Midbrain (tissue), 1 donor: Measurements from ENCODE around the gene CDH23.
A peak's percentile ranks its signal among the peaks of the same experiment; 100 is the strongest.
"Not testable (repeated sequence)": the region's sequence is repeated elsewhere in the genome, so short reads cannot be mapped to it uniquely, and the experiment has no call there.

ENCODE experiments used
- DNase-seq: peaks from one replicate; lab custom pipeline; 2025; lab: John Stamatoyannopoulos, UW

Gene CDH23

GRCh38 chr10:71396711-71397295 is at the start of gene CDH23:
CDH23 (plus strand) TSS chr10:71396920; CDS start chr10:71439832, 42,912 bp downstream.
- no peak for DNase-seq

- DNase-seq: no peak
Observed at GRCh38 chr10:71347587-71348395, 48.9 kb upstream of the CDH23 start.

DNA sequence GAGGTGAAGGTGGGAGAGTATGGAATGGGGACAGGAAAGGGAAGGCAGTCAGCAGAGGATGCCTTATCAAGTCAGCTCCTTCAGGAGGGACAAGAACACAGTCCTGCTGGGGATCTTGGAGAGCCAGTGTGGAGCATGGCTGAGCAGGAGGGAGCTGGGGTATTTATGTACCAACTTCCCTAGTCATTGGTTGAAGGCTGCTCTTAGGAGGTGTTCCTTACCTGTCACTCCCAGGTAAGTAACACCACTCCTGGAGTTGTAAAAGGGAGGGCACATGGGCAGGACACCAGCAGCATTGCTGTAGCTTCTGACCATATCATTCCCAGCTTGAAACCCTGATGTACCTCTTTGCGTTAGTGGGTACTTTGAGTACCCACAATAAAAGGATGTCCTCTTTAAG is 47.9 kb upstream of the CDH23 start:
- no peak for DNase-seq

DNA sequence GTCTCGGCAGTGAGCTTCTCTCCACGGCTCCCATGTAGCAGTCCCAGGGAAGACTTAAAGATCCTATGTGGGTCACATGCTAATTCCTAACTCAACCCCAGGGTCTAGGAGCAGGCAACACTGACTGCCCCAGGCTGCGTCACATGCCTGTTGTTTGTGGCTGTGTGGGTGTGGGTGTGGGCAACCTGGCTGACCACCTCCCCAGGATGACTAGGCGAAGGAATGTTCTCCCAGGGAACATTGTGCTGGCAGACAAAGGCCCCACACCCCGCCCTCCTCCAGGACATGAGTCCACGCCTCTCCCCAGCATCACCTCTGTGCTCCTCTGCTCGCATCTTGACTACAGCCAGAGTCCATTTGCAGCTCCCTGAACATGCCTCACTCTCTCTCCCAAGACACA is 47.3 kb upstream of the CDH23 start:
- DNase-seq: no peak

DNA sequence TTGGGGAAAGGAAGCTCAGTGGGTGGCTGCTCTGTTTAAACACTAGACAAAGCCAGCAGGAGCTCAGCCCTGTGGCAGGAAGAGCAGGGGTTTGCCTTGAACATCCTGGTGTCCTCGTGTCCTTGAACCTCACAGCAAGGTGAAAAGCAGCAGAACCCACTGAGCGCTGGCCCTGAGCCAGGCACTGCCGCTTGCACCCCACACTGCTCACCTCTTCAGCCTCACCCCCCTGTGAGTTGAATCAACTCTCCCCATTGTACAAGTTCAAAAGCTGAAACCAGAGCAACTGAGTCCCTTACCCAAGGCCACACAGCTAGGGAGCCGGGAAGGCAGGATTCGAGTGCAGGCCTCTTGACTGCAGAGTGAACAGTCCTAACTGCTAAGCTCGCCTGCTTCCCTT is 45.6 kb upstream of the CDH23 start:
- no peak for DNase-seq

- DNase-seq: peak; percentile 7
Observed at GRCh38 chr10:71351628-71352319, 44.9 kb upstream of the CDH23 start.

DNA sequence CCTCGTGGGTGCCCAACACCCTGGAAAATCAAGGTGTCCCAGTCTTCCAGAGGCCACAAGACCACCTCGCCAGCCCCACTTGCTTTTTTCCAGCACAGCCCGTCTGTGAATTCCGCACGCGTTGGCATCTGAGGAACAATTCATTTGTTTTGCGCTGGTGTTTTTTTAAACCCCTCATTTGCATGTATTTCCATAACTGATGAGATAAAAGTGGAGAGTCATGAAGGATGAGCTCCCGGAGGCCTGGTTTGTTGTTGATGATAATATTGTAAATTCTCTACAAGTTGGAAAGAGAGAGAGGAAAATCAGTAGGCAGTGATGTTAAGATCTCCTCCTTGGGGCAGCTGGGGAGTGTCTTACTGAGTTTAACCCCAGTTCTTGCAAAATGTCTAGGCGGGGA is 43.1 kb upstream of the CDH23 start:
- no peak for DNase-seq

DNA sequence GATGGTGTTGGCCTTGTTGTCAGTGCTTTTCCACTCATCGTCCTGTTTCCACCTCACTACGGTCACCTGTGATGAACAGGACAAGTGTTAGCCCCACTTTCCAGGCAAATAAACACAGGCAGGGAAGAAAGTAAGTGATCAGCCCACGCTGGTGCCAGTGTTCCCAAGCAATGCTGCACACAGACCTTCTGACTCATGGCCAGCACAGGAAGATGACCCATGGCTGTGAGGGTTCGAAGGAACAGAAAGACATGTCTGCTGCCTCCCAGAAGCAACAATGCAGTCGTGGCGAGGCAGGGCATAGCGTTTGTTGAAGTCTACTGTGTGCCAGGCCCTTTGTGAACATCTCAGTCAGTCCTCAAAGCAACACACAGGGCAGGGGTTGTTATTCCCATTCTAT is 41.9 kb upstream of the CDH23 start:
- no peak for DNase-seq

- DNase-seq: no peak
Observed at GRCh38 chr10:71355886-71356285, 40.8 kb upstream of the CDH23 start.

DNA sequence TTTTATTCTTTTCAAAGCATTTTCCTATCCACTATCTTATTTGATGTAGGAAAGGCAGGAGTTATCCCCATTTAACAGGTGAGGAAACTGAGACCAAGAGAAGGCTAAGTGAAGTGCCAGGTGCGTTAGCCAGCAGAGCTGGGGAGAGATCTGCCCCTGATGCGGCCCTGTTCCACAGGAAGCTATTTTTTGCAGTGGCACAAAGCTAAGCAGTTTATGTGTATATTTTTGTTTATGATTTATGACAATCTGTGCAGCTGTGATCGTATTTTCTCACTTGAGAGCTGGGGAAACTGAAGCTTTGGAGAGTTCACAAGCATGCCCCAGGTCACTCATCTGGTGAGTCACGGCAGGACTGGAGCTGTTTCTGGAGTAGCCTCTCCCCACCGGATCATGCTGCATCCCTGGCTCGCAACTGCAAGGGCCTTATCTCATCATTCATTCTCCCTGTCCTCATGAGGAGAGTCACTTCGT is 38.9 kb upstream of the CDH23 start:
- no peak for DNase-seq

DNA sequence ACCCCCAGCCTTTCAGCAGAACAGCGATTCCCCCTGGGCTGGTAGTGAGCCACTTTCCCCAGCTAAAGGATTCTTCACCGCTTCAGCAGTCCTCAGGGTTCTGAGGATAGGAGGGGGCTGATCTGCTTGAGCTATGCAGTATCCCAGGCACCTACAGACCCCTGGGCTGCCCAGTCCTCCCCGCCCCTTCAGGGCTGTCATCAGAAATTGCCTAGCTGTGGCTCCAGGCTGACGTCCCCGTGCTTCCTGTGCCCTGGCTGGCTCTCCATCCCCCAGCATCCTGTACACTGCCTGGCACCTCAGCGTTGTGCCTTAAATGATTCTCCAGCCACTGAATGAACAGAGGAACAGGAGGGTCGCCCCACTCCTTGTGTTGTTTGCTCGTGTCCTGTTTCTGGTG is 38.4 kb upstream of the CDH23 start:
- no peak for DNase-seq

DNA sequence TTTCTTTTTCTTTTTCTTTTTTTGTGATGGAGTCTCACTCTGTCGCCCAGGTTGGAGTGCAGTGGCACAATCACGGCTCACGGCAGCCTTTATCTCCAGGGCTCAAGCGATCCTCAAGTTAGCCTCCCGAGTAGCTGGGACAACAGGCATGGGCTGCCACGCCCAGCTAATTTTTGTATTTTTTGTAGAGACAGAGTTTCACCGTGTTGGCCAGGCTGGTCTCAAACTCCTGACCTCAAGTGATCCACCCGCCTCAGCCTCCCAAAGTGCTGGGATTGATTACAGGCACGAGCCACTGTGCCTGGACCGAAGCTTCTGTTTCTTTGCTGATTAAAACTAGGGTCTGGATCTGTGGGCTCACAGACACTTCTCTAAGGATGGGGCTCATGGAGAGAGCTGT is 37.8 kb upstream of the CDH23 start:
- not testable (repeated sequence) for DNase-seq

DNA sequence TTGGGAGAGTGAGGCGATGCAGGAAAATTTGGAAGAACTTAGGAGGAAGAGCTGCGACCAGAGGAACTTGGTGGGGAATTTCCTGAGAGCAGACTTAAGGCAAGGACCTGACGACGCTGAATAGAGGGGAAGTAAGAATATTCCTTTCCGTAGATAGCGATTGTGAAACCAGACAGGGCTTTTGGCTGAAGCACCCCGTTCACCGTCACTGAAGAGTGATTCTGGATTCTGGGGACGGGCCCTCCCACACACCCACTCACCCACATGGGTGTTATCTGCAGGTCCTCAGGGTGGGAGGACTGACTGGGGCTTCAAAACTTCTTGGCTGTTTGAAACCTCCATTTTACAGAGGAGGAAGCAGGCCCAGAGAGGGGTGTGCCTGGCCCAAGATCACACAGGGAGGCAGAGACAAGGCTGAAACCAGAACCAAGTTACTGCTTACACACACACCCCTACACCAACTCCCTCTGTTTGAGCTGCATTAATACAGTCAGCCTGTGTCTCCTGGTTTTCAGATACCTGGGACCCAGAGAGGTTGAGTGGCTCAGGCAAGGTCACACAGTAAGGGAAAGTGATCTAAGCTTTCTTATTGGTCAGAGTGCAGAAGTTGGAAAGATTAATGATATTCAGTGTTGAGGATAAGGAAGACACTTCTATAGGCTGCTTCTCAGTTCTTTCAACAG is 37.2 kb upstream of the CDH23 start:
- no peak for DNase-seq

- no peak for DNase-seq
Observed at GRCh38 chr10:71360735-71361134, 36.0 kb upstream of the CDH23 start.

GRCh38 chr10:71361581-71361980 is 35.1 kb upstream of the CDH23 start:
- no peak for DNase-seq

GRCh38 chr10:71362141-71362540 is 34.6 kb upstream of the CDH23 start:
- DNase-seq: no peak

- no peak for DNase-seq
Observed at GRCh38 chr10:71363936-71364335, 32.8 kb upstream of the CDH23 start.

DNA sequence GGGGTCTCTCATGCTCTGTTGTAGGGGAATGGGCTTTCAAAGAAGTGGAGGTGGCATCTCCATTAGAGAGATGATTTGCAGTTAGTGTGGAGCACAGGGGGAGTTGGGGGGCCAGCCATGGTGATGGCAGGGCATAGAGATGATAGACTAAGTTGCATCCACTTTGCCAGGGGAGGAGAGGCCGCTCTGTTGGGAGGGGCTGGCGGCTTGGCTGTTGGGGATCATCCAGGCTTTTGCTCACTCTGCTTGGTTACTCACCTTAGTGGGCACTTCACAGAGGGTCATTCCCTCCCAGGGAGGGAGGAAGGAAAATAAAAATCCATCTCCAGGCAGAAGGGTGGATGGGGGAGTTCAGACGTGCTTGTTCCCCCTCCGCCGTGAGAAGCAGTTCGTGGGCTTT is 31.4 kb upstream of the CDH23 start:
- no peak for DNase-seq

GRCh38 chr10:71366690-71367089 is 30.0 kb upstream of the CDH23 start:
- DNase-seq: no peak

DNA sequence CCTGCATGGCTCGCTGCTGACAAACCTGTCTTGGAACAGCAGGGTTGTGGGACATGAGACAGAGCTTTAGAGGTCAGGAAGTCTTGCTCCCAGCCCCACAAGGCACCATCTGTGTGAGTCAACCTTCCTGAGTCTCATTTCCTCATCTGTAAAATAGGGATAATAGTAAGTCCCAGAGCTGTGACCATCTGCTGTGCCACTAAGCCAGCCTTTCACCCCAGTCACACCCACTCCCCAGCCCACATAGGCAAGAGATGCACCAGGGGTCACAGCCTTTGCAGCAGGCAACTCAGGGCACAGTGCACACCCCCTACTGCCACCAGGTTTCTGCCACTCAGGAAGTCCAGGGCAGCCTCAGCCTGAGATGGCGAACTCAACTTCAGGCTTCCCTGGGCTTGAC is 29.4 kb upstream of the CDH23 start:
- no peak for DNase-seq

DNA sequence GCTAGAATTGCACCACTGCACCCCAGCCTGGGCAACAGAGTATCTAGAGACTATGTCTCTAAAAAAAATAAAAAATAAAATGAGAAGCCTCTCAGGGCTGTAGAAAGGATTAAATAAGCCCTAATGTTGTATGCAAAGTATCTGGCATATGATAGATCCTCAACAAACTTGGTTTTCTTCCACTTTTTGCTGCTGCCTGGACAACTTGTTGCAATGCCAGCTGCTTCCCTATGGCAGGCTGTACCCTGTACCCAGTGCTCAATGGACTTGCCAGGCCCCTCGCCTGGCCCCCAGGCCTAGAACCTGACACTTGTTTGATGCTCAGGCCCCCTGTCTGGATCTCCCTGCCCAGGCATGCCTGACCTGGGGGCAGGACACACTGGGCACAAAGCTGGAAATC is 28.5 kb upstream of the CDH23 start:
- DNase-seq: no peak

GRCh38 chr10:71368643-71369042 is 28.1 kb upstream of the CDH23 start:
- no peak for DNase-seq

DNA sequence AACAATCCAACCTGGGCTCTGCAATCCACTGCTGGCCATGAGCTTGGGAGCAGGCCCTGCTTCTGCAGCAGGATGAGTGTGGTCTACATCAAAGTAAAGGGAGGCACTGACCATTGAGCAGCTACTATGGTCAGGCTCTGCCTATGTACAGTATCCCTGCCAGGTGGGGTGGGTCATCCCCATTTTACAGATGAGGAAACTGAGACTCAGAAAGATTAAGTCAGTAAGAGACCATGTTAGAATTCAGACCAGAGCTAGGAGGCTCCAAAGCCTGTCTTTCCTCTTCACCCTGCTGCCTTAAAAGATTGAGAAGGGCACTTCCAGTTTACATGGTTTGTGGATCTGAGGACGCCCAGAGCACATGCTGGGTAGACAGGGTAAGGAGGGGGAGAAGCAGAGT is 27.1 kb upstream of the CDH23 start:
- no peak for DNase-seq
